Ammon's horn (tissue), 1 donor: Measurements from ENCODE around the gene IDUA.
A peak's percentile ranks its signal among the peaks of the same experiment; 100 is the strongest.
"Not testable (repeated sequence)": the region's sequence is repeated elsewhere in the genome, so short reads cannot be mapped to it uniquely, and the experiment has no call there.

Source experiments
- DNase-seq: peaks from one replicate; pipeline ENCODE4 v3.0.0-alpha.2; 2016; ENCODE audit warnings: low spot score

IDUA gene

DNA sequence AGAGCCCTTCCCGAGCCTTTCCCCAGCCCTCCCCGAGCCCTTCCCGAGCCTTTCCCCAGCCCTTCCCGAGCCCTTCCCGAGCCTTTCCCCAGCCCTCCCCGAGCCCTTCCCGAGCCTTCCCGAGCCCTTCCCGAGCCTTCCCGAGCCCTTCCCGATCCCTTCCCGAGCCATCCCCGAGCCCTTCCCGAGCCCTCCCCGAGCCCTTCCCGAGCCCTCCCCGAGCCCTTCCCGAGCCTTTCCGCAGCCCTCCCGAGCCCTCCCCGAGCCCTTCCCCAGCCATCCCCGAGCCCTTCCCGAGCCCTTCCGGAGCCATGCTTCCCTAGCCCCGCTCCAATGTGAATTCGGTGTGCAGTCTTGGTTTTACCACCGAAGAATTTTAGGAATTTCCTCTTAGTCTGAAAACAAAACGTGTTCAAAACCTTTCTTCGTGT lies 59.8 kb downstream of the IDUA start:
- peak; percentile 58 for DNase-seq

GRCh38 chr4:1047106-1047975 lies 60.5 kb downstream of the IDUA start:
- no peak for DNase-seq

GRCh38 chr4:1047976-1048772 lies 61.3 kb downstream of the IDUA start:
- DNase-seq = no peak

DNA sequence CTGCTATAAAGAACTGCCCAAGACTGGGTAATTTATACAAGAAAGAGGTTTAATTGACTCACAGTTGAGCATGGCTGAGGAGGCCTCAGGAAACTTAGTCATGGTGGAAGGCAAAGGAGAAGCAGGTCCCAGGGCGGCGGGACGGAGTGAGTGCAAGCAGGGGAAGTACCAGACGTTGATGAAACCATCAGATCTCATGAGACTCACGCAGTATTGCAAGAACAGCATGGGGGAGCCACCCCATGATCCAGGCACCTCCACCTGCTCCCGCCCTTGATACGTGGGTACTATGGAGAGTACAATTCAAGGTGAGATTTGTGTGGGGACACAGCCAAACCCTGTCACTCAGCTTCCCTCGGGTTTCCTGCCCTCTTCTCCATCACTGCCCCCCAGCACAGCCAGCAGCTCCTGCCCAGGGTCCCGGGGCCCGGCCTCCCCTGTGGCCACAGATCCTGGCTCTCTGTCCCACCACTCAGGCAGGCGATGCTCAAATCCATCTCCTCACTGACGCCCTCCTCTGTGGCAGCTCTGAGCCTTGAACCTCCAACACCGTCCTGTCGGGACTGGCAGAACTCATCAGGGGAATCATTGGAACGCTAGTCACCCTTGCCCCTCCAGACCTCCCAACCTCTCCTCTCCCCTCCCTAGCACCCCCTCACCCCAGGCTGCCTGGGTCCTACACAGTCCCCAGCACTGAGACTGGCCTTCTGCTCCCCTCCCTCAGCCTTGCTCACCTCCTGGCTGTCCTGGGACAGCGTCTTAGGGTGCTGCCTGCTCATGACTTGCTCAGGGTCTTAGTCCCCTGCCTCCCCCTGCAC lies 62.1 kb downstream of the IDUA start:
- DNase-seq = no peak

DNA sequence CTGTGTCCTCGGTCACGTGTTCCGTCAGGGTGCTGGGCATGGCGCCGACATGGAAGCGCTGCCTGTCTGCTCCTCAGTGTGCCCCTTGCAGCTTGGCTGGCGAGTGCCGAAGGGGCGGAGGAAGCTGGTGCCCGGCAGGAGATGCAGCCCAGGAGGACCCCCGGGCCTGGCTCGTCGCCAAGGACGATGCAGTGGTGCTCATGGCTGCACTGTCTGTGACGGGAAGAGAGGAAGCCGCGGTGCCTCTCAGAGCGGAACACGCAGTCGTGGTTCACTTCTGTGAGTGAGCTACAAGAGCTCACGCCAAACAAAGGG lies 62.7 kb downstream of the IDUA start:
- DNase-seq = no peak

DNA sequence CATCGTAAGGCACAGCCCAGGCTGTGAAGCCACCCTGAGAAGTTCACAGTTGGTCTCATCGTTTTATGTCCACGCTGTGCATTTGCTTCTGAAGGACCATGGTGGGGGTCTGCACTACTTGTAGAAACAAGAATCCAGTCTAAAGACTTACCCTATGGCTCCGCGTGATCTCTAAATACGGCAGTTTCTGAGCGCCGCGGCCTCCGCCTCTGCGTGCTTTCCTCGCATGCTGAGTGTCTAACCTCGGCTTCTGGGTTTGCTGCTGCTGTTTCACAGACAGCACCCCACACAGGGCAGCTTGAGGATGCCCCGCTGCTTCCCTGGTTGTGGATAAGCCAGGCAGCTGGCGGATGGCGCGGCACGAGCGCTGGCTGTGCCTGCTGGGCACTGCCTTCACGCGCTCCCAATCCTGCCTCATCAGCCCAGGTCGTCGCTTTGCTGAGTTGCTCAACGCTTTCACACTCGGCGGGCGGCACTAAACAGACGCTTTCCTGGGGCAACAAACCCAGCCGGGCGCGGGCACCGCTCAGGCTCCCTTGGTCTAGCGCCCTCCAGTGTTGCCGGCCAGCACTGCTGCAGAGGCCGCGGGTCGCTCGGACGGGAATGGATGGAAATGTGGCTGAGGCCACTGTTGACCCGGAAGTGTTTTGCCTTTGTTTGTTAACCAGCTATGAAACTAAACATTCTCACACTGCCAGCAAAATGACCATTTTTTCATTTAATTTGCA lies 63.8 kb downstream of the IDUA start:
- DNase-seq = no peak

DNA sequence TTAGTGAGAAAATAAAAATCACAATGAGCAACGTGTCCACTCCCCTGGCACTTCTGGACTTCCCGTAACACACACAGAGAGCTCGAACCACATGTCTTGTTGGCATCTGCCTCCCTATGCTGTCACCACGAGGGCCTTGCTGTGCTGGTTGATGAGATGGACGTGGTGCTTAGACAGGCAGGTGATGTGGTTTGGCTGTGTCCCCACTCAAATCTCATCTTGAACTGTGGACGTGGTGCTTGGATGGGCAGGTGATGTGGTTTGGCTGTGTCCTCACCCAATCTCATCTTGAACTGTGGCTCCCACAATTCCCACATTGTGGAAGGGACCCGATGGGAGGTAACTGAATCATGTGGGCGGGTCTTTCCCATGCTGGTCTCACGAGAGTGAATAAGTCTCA lies 64.6 kb downstream of the IDUA start:
- DNase-seq = no peak

DNA sequence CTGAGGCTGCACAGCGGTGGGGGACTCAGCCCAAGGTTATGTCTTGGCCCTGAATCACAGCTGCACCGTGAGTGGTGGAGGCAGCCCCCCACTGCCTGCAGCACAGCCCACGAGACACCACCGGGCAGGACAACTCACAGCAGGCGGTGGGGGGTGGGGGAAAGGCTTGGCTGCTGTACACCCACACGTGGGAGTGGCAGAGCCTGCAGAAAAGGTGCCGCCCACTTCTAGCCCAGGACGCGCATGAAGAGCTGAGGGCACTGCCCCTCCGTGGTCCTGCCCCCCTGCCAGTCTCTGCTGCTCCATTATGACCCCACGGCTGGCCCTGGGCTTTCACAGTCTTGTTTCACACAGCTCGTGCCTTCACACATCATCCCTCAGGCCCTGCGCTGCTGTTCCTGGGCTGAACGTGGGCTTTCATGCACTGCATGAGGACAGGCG lies 65.4 kb downstream of the IDUA start:
- DNase-seq = no peak

- DNase-seq = no peak
Measured at GRCh38 chr4:1053080-1053661, 66.3 kb downstream of the IDUA start.

GRCh38 chr4:1053891-1054290 lies 67.0 kb downstream of the IDUA start:
- DNase-seq = not testable (repeated sequence)
